G401 (cell line): ENCODE results near the gene ICE2. TPM values are rescaled to one million over a fixed set of nuclear protein-coding genes. Genes with fewer than 3 reads are reported as not detected.
"Not testable (repeated sequence)": the region's sequence is repeated elsewhere in the genome, so short reads cannot be mapped to it uniquely, and the experiment has no call there.

Experiments used
- DNase-seq: peaks from one replicate; pipeline ENCODE4 v3.0.0-alpha.2; 2015; ENCODE audit warnings: low spot score
- in situ Hi-C: cut with HindIII; loops from 2 replicates; pipeline ENCODE4 v1.10.0; 2016; ENCODE audit warnings: low sequenced_read_pairs, mixed read lengths
- total RNA-seq: library from RNA; depleted of rRNA; stranded (reverse); fragments of >200 nt; shearing (Covaris generic); gene quantifications from 2 replicates; pipeline ENCODE4 v1.2.3, GENCODE V29; 2014

The ICE2 gene
- total RNA-seq, 1 experiment from 2014 or later: 13.3 TPM

GRCh38 chr15:60416484-60416883, 62.5 kb downstream of the ICE2 start:
- no peak for DNase-seq
- in situ Hi-C loops: no loop called here

GRCh38 chr15:60414016-60414682, 64.8 kb downstream of the ICE2 start:
- in situ Hi-C loops: no loop called here
- DNase-seq: no peak

- in situ Hi-C loops: no loop called here
- DNase-seq: no peak
Measured at GRCh38 chr15:60413231-60413824, 65.6 kb downstream of the ICE2 start.

GRCh38 chr15:60412807-60413206, 66.1 kb downstream of the ICE2 start:
- DNase-seq, in situ Hi-C loops: not testable (repeated sequence)

GRCh38 chr15:60411774-60412425, 67.0 kb downstream of the ICE2 start:
- DNase-seq: peak; percentile 15
- in situ Hi-C loops: no loop called here

- DNase-seq, in situ Hi-C loops: not testable (repeated sequence)
Measured at GRCh38 chr15:60410350-60410749, 68.6 kb downstream of the ICE2 start.

GRCh38 chr15:60408463-60408981, 70.4 kb downstream of the ICE2 start:
- no peak for DNase-seq
- in situ Hi-C loops: no loop called here

GRCh38 chr15:60407415-60407805, 71.5 kb downstream of the ICE2 start:
- in situ Hi-C loops: no loop called here
- DNase-seq: no peak

- DNase-seq: no peak
- in situ Hi-C loops: no loop called here
Measured at GRCh38 chr15:60406513-60407414, 72.2 kb downstream of the ICE2 start.

- in situ Hi-C loops: no loop called here
Measured at GRCh38 chr15:60405399-60405798, 73.5 kb downstream of the ICE2 start.

GRCh38 chr15:60404351-60404750, 74.6 kb downstream of the ICE2 start:
- in situ Hi-C loops: not testable (repeated sequence)

More at GRCh38 chr15:60405399-60405798, 73.5 kb downstream of the ICE2 start:
- DNase-seq: no peak

GRCh38 chr15:60400944-60401343, 78.0 kb downstream of the ICE2 start:
- no peak for DNase-seq
- in situ Hi-C loops: no loop called here

More at GRCh38 chr15:60404351-60404750, 74.6 kb downstream of the ICE2 start:
- not testable (repeated sequence) for DNase-seq

GRCh38 chr15:60399931-60400330, 79.0 kb downstream of the ICE2 start:
- in situ Hi-C loops: no loop called here
- DNase-seq: no peak

- in situ Hi-C loops: no loop called here
- DNase-seq: no peak
Measured at GRCh38 chr15:60399246-60399915, 79.6 kb downstream of the ICE2 start.

GRCh38 chr15:60397772-60398445, 81.0 kb downstream of the ICE2 start, which contains the start of gene ANXA2:
Gene ANXA2, minus strand, starts transcription at chr15:60397986. Its CDS starts 11,911 bp downstream, at chr15:60386075.
- in situ Hi-C loops: no loop called here
- peak; percentile 8 for DNase-seq

GRCh38 chr15:60396958-60397771, 81.8 kb downstream of the ICE2 start:
- in situ Hi-C loops: no loop called here

GRCh38 chr15:60396560-60396957, 82.4 kb downstream of the ICE2 start:
- in situ Hi-C loops: no loop called here
- DNase-seq: no peak

More at GRCh38 chr15:60396958-60397771, 81.8 kb downstream of the ICE2 start:
- DNase-seq: peak; percentile 11
